WTC11 (cell line): ENCODE data around the gene NUDT14. TPM values are rescaled to one million over a fixed set of nuclear protein-coding genes. Genes with fewer than 3 reads are reported as not detected.

Experiments used
- ATAC-seq: fragments of 200-7000 bp; cut with Tn5 transposase; 2 replicates; pipeline ENCODE4 v1.10.0; 2021; ENCODE audit warnings: mild to moderate bottlenecking, moderate library complexity
- CTCF ChIA-PET: fragments of 300-600 bp; sonication (Branson Sonifier 250); formaldehyde crosslinking; loops from one replicate; lab custom pipeline; 2021; ENCODE audit warnings: antibody characterized with exemption; lab: Charles Lee
- POLR2A ChIA-PET: fragments of 350-600 bp; sonication (Branson Sonifier 250); formaldehyde crosslinking; loops from one replicate; lab custom pipeline; 2021; ENCODE audit warnings: antibody characterized with exemption; lab: Charles Lee
- DNase-seq: peaks from one replicate; pipeline ENCODE4 v3.0.0; 2021; ENCODE audit warnings: low spot score
- H3K27ac Mint-ChIP-seq: 2 replicates; pipeline ENCODE4 v1.8.0; 2021; ENCODE audit warnings: mixed read lengths
- H3K27me3 Mint-ChIP-seq: 2 replicates; pipeline ENCODE4 v1.8.0; 2021; ENCODE audit warnings: low read depth, mild to moderate bottlenecking, moderate library complexity, mixed read lengths
- H3K36me3 Mint-ChIP-seq: 2 replicates; pipeline ENCODE4 v1.8.0; 2021; ENCODE audit warnings: mixed read lengths
- H3K4me1 Mint-ChIP-seq: 2 replicates; pipeline ENCODE4 v1.8.0; 2022; ENCODE audit warnings: mixed read lengths
- H3K4me3 Mint-ChIP-seq: 2 replicates; pipeline ENCODE4 v1.8.0; 2021; ENCODE audit warnings: mild to moderate bottlenecking, moderate library complexity, mixed read lengths
- H3K9me3 Mint-ChIP-seq: 2 replicates; pipeline ENCODE4 v1.8.0; 2021; ENCODE audit warnings: mixed read lengths
- ATF6 ChIP-seq: sonication (generic); formaldehyde crosslinking; IDR thresholded peaks from 2 replicates; pipeline ENCODE4 v1.8.1; 2023; ENCODE audit warnings: mild to moderate bottlenecking, missing genetic modification reagents
- CTCF ChIP-seq: fragments of 200-600 bp; IDR thresholded peaks from 2 replicates; pipeline ENCODE4 v1.8.0; 2022; ENCODE audit warnings: antibody characterized with exemption
- EMX1 ChIP-seq: fragments of 250-450 bp; sonication (Bioruptor Pico); IDR thresholded peaks from 2 replicates; pipeline ENCODE4 v1.8.0; 2021; ENCODE audit warnings: mild to moderate bottlenecking
- FOXP1 ChIP-seq: sonication (generic); formaldehyde crosslinking; IDR thresholded peaks from 2 replicates; pipeline ENCODE4 v1.8.0; 2022; ENCODE audit warnings: missing genetic modification reagents, mild to moderate bottlenecking, moderate library complexity, borderline replicate concordance
- GRHL2 ChIP-seq: fragments of 250-450 bp; sonication (Bioruptor Pico); IDR thresholded peaks from 2 replicates; pipeline ENCODE4 v1.8.0; 2022; ENCODE audit warnings: mild to moderate bottlenecking, moderate library complexity; ENCODE audit not compliant: insufficient replicate concordance, severe bottlenecking
- HMGXB4 ChIP-seq: sonication (generic); formaldehyde crosslinking; IDR thresholded peaks from 2 replicates; pipeline ENCODE4 v1.8.1; 2023; ENCODE audit warnings: mild to moderate bottlenecking, moderate library complexity, missing genetic modification reagents
- MLX ChIP-seq: sonication (generic); formaldehyde crosslinking; IDR thresholded peaks from 2 replicates; pipeline ENCODE4 v1.8.1; 2023; ENCODE audit warnings: mild to moderate bottlenecking, missing genetic modification reagents, moderate library complexity
- MXD4 ChIP-seq: fragments of 250-450 bp; sonication (Bioruptor Pico); IDR thresholded peaks from 2 replicates; pipeline ENCODE4 v1.8.0; 2021; ENCODE audit warnings: mild to moderate bottlenecking, moderate library complexity, borderline replicate concordance
- PREB ChIP-seq: sonication (generic); formaldehyde crosslinking; IDR thresholded peaks from 2 replicates; pipeline ENCODE4 v1.8.1; 2022; ENCODE audit warnings: mild to moderate bottlenecking, missing genetic modification reagents, moderate library complexity, borderline replicate concordance
- SMAD3 ChIP-seq: sonication (generic); formaldehyde crosslinking; IDR thresholded peaks from 2 replicates; pipeline ENCODE4 v1.8.0; 2022; ENCODE audit warnings: missing genetic modification reagents, mild to moderate bottlenecking, borderline replicate concordance
- SMAD4 ChIP-seq: sonication (generic); formaldehyde crosslinking; IDR thresholded peaks from 2 replicates; pipeline ENCODE4 v1.8.0; 2022; ENCODE audit warnings: mild to moderate bottlenecking, missing genetic modification reagents
- TEAD1 ChIP-seq: sonication (generic); formaldehyde crosslinking; IDR thresholded peaks from 2 replicates; pipeline ENCODE4 v1.8.0; 2022; ENCODE audit warnings: mild to moderate bottlenecking, missing genetic modification reagents
- ZNF121 ChIP-seq: sonication (generic); formaldehyde crosslinking; IDR thresholded peaks from 2 replicates; pipeline ENCODE4 v1.8.0; 2023; ENCODE audit warnings: missing genetic modification reagents
- ZNF138 ChIP-seq: sonication (generic); formaldehyde crosslinking; conservative IDR thresholded peaks from 2 replicates; pipeline ENCODE4 v1.8.1; 2022; ENCODE audit warnings: mild to moderate bottlenecking, moderate library complexity, missing genetic modification reagents
- ZNF512 ChIP-seq: sonication (generic); formaldehyde crosslinking; IDR thresholded peaks from 2 replicates; pipeline ENCODE4 v1.8.1; 2022; ENCODE audit warnings: missing genetic modification reagents, borderline replicate concordance
- ZNF671 ChIP-seq: fragments of 250-450 bp; sonication (Bioruptor Pico); IDR thresholded peaks from 2 replicates; pipeline ENCODE4 v1.8.0; 2021; ENCODE audit warnings: mild to moderate bottlenecking
- total RNA-seq: library from RNA; stranded (reverse); gene quantifications from 3 replicates; pipeline ENCODE4 v1.2.3, GENCODE V29; 2021
- TF ChIP-seq, protein P1 (sequence below): sonication (generic); formaldehyde crosslinking; conservative IDR thresholded peaks from 2 replicates; pipeline ENCODE4 v1.8.1; 2023; ENCODE audit warnings: mild to moderate bottlenecking, low read depth, missing genetic modification reagents, moderate library complexity

Gene NUDT14
- total RNA-seq, 1 experiment from 2014 or later, result 35.4 TPM

GRCh38 chr14:105145381-105146180, 35.5 kb downstream of the NUDT14 start:
- DNase-seq, result peak; percentile 7
- Mint-ChIP-seq H3K4me3 (no peak overlapping the region), H3K36me3 (peaks cover 13% of the 10 kb centered on the region), H3K9me3 (peaks cover 4% of the 10 kb centered on the region; the same call in 1 of the 2 replicates), H3K27me3 (no peaks in the 10 kb centered on the region), H3K27ac (no peak overlapping the region), H3K4me1 (no peaks in the 10 kb centered on the region)
- ChIA-PET CTCF (interaction anchor here (1.1 to 1.6 kb wide), 5 partner anchors 9 to 55 kb away, joined by 4 to 6 read pairs (median 4); partner anchors contain the start of gene NUDT14), POLR2A (no interaction called here)
- ATAC-seq, result no peak
- TF ChIP-seq ZNF138 (CRISPR knock-in tag) (no peak), FOXP1 (CRISPR knock-in tag) (0 out of 2 replicates have a peak, but pooled peaks have one; percentile 10)

GRCh38 chr14:105144666-105145380, 36.3 kb downstream of the NUDT14 start:
- Mint-ChIP-seq H3K9me3 (peaks cover 9% of the 10 kb centered on the region), H3K27me3 (no peaks in the 10 kb centered on the region), H3K4me3 (no peak overlapping the region), H3K4me1 (no peaks in the 10 kb centered on the region), H3K36me3 (peaks cover 21% of the 10 kb centered on the region), H3K27ac (no peak overlapping the region)
- POLR2A ChIA-PET, result no interaction called here
- ATAC-seq, result peak; percentile 50
- CTCF ChIA-PET, result interaction anchor here (1.1 to 1.6 kb wide), 5 partner anchors 8 to 55 kb away, joined by 4 to 6 read pairs (median 4); partner anchors contain the start of gene NUDT14
- DNase-seq, result peak; percentile 13
- TF ChIP-seq TEAD1 (CRISPR knock-in tag), result no peak
- TF ChIP-seq HMGXB4 (CRISPR knock-in tag), result no peak
- TF ChIP-seq PREB (CRISPR knock-in tag), result no peak
- TF ChIP-seq ZNF671 (CRISPR knock-in tag), result no peak
- no peak for TF ChIP-seq GRHL2 (CRISPR knock-in tag)
- no peak for TF ChIP-seq CTCF
- no peak for TF ChIP-seq SMAD4
- TF ChIP-seq SMAD3 (CRISPR knock-in tag), result no peak
- TF ChIP-seq MLX (CRISPR knock-in tag), result no peak
- no peak for TF ChIP-seq MXD4
- no peak for TF ChIP-seq FOXP1 (CRISPR knock-in tag)
- no peak for TF ChIP-seq ZNF121 (CRISPR knock-in tag)
- TF ChIP-seq, protein P1, sequence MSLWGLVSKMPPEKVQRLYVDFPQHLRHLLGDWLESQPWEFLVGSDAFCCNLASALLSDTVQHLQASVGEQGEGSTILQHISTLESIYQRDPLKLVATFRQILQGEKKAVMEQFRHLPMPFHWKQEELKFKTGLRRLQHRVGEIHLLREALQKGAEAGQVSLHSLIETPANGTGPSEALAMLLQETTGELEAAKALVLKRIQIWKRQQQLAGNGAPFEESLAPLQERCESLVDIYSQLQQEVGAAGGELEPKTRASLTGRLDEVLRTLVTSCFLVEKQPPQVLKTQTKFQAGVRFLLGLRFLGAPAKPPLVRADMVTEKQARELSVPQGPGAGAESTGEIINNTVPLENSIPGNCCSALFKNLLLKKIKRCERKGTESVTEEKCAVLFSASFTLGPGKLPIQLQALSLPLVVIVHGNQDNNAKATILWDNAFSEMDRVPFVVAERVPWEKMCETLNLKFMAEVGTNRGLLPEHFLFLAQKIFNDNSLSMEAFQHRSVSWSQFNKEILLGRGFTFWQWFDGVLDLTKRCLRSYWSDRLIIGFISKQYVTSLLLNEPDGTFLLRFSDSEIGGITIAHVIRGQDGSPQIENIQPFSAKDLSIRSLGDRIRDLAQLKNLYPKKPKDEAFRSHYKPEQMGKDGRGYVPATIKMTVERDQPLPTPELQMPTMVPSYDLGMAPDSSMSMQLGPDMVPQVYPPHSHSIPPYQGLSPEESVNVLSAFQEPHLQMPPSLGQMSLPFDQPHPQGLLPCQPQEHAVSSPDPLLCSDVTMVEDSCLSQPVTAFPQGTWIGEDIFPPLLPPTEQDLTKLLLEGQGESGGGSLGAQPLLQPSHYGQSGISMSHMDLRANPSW (CRISPR knock-in tag), result no peak
- TF ChIP-seq ATF6 (CRISPR knock-in tag), result no peak
- TF ChIP-seq ZNF512 (CRISPR knock-in tag), result no peak
- no peak for TF ChIP-seq EMX1
